ENCODE data around the gene RBM27.

Gene RBM27

DNA sequence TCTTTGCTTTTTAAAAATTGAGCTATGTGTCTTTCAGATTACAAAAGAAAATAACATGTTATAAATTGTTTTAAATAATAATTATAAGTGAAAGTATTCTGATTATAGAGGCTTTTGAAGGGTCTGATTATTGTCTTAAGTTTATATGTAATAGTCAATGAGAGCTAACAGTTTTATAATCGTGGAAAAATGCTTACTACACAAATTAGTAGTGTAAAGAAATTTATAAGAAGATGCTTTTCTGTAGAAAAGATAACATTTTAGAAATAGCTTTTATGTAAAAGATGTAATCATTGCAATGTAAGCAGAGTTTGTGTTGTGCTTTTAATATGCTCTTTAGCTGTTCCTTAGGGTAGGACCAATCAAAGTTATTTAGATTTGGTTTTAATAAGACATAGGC lies 18.6 kb downstream of the RBM27 start:
- DNase-seq (ENCODE audit: low spot score): no peak
- no peak for ATAC-seq (ENCODE audit: low read depth)
- H3K4me1 ChIP-seq (ENCODE audit: insufficient read depth, poor library complexity, severe bottlenecking): no peaks in the 10 kb centered on the region
- no peak for TF ChIP-seq CTCF (IDR thresholded peaks at IDR 0.05; ENCODE audit: poor library complexity, severe bottlenecking)
- peaks cover 85% of the 10 kb centered on the region for H3K36me3 ChIP-seq (ENCODE audit: low read depth)
- H3K4me3 ChIP-seq (ENCODE audit: severe bottlenecking): no peak overlapping the region
- H3K27me3 ChIP-seq (ENCODE audit: insufficient read depth, poor library complexity, severe bottlenecking): no peaks in the 10 kb centered on the region
- H3K27ac ChIP-seq (ENCODE audit: poor library complexity, severe bottlenecking): no peak overlapping the region
- H3K9me3 ChIP-seq (ENCODE audit: severe bottlenecking): no peaks in the 10 kb centered on the region

DNA sequence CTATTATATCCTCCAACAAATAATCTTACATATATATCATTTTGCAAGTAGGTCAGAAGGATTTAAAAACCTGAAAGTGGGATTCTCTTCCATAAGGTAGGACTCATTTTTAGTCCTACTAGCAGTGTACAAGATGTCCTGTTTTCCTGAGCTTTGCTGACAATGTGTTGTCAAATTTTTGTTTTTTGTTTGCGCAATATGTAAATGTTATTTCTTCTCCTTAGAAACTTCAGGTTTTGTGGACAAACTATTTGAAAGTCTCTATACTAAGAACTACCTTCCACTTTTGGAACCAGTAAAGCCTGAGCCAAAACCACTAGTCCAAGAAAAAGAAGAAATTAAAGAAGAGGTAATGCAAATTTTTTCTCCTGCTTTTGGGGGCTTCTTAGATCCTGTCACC lies 19.8 kb downstream of the RBM27 start:
- Histone ChIP-seq H3K27me3 (ENCODE audit: insufficient read depth, poor library complexity, severe bottlenecking) (no peaks in the 10 kb centered on the region), H3K9me3 (ENCODE audit: severe bottlenecking) (no peaks in the 10 kb centered on the region), H3K27ac (ENCODE audit: poor library complexity, severe bottlenecking) (no peak overlapping the region), H3K4me1 (ENCODE audit: insufficient read depth, poor library complexity, severe bottlenecking) (no peaks in the 10 kb centered on the region), H3K36me3 (ENCODE audit: low read depth) (peaks cover 90% of the 10 kb centered on the region), H3K4me3 (ENCODE audit: severe bottlenecking) (no peak overlapping the region)
- DNase-seq (ENCODE audit: low spot score) (no peak), ATAC-seq (ENCODE audit: low read depth) (no peak)
- TF ChIP-seq CTCF (IDR thresholded peaks at IDR 0.05; ENCODE audit: poor library complexity, severe bottlenecking): no peak

GRCh38 chr5:146229222-146229621 lies 25.8 kb downstream of the RBM27 start:
- Histone ChIP-seq H3K27me3 (ENCODE audit: insufficient read depth, poor library complexity, severe bottlenecking) (no peaks in the 10 kb centered on the region), H3K4me1 (ENCODE audit: insufficient read depth, poor library complexity, severe bottlenecking) (no peaks in the 10 kb centered on the region), H3K4me3 (ENCODE audit: severe bottlenecking) (no peak overlapping the region), H3K9me3 (ENCODE audit: severe bottlenecking) (no peaks in the 10 kb centered on the region), H3K36me3 (ENCODE audit: low read depth) (peaks cover 93% of the 10 kb centered on the region), H3K27ac (ENCODE audit: poor library complexity, severe bottlenecking) (no peak overlapping the region)
- TF ChIP-seq CTCF (IDR thresholded peaks at IDR 0.05; ENCODE audit: poor library complexity, severe bottlenecking): no peak
- no peak for ATAC-seq (ENCODE audit: low read depth)
- DNase-seq (ENCODE audit: low spot score): no peak

DNA sequence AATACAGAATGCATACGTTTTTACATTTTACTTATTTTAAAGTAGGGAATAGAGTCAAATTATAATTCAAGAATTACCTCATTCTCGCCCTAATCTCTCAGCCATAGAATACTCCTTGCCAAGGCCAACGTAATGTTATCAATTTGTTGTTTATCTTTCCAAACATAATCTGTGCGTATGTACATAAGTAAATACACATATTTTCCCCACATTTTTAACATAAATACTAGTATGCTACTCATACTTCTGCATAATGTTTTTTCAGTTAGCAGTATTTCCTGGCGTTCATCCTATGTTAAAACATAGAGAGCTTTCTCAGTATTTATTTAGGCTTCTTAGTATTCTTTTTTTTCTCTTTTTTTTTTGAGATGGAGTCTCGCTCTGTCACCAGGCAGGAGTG lies 28.8 kb downstream of the RBM27 start:
- Histone ChIP-seq H3K27ac (ENCODE audit: poor library complexity, severe bottlenecking) (no peak overlapping the region), H3K36me3 (ENCODE audit: low read depth) (peaks cover 98% of the 10 kb centered on the region), H3K4me1 (ENCODE audit: insufficient read depth, poor library complexity, severe bottlenecking) (no peaks in the 10 kb centered on the region), H3K9me3 (ENCODE audit: severe bottlenecking) (no peaks in the 10 kb centered on the region), H3K27me3 (ENCODE audit: insufficient read depth, poor library complexity, severe bottlenecking) (no peaks in the 10 kb centered on the region), H3K4me3 (ENCODE audit: severe bottlenecking) (no peak overlapping the region)
- DNase-seq (ENCODE audit: low spot score) (no peak), ATAC-seq (ENCODE audit: low read depth) (no peak)
- no peak for TF ChIP-seq CTCF (IDR thresholded peaks at IDR 0.05; ENCODE audit: poor library complexity, severe bottlenecking)

DNA sequence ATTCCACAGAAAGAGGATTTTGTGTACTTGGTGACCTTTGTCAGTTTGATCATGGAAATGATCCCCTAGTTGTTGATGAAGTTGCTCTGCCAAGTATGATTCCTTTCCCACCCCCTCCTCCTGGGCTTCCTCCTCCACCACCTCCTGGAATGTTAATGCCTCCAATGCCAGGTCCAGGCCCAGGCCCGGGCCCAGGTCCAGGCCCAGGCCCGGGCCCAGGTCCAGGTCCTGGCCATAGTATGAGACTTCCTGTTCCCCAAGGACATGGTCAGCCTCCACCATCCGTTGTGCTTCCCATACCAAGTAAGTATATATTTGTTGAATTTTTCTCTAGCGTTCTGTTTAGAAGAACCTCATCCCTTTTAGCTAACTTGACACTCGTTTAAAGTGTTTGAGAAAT lies 30.0 kb downstream of the RBM27 start:
- H3K36me3 ChIP-seq (ENCODE audit: low read depth): peaks cover 98% of the 10 kb centered on the region
- DNase-seq (ENCODE audit: low spot score) (no peak), ATAC-seq (ENCODE audit: low read depth) (no peak)
- H3K4me3 ChIP-seq (ENCODE audit: severe bottlenecking): no peak overlapping the region
- no peaks in the 10 kb centered on the region for H3K9me3 ChIP-seq (ENCODE audit: severe bottlenecking)
- H3K4me1 ChIP-seq (ENCODE audit: insufficient read depth, poor library complexity, severe bottlenecking): no peaks in the 10 kb centered on the region
- no peak for TF ChIP-seq CTCF (IDR thresholded peaks at IDR 0.05; ENCODE audit: poor library complexity, severe bottlenecking)
- no peak overlapping the region for H3K27ac ChIP-seq (ENCODE audit: poor library complexity, severe bottlenecking)
- H3K27me3 ChIP-seq (ENCODE audit: insufficient read depth, poor library complexity, severe bottlenecking): no peaks in the 10 kb centered on the region

Measured in RWPE2 (cell line).